ENCODE measurements around the gene THAP4. TPM values are rescaled to one million over a fixed set of nuclear protein-coding genes. Genes with fewer than 3 reads are reported as not detected.

THAP4 gene
- total RNA-seq, 1 experiment from 2014 or later, result 71.2 TPM

- ChIA-PET POLR2A (no interaction called here), RAD21 (ENCODE audit: low non-redundant PET in 1 of 2, low total read pairs in 2 of 2, uncharacterized antibody in 2 of 2, unreplicated experiment in 2 of 2) (interaction anchor here (0.6 to 0.7 kb wide), 2 partner anchors 22 to 351 kb away, joined by 3 to 6 read pairs; no protein-coding TSS in a partner anchor), CTCF (no interaction called here)
- Histone ChIP-seq H3K36me3 (ENCODE audit: control insufficient read depth in 1 of 2, insufficient read depth in 2 of 2, low read length in 2 of 2) (peaks cover 2 to 7% of the 10 kb centered on the region in 2 experiments), H3K4me1 (ENCODE audit: control insufficient read depth in 1 of 2, insufficient read depth in 2 of 2, low read length in 2 of 2) (no peaks in the 10 kb centered on the region), H2AFZ (ENCODE audit: low read depth, low read length, poor library complexity, severe bottlenecking) (no peak overlapping the region), H3K4me2 (ENCODE audit: low read length) (no peak overlapping the region), H3K9me3 (ENCODE audit: control insufficient read depth in 1 of 2, insufficient read depth in 1 of 2, low read depth in 1 of 2, low read length in 2 of 2) (no peaks in the 10 kb centered on the region), H3K79me2 (ENCODE audit: insufficient read depth, low read length) (no peaks in the 10 kb centered on the region), H3K9ac (ENCODE audit: low read length) (no peak overlapping the region), H3K4me3 (replicated peaks in 1 of 2; ENCODE audit: low read depth in 1 of 2, low read length in 2 of 2) (no peak overlapping the region), H3K27me3 (ENCODE audit: insufficient read depth, low read length) (no peaks in the 10 kb centered on the region), H3K9me2 (ENCODE audit: insufficient read depth) (no peaks in the 10 kb centered on the region), H3K27ac (ENCODE audit: low read depth, low read length) (no peak overlapping the region), H4K20me1 (ENCODE audit: insufficient read depth) (no peaks in the 10 kb centered on the region)
- intact Hi-C loops (cut with micrococcal nuclease), result no loop called here
- TF ChIP-seq ZFX (IDR thresholded peaks at IDR 0.05), result no peak
- TF ChIP-seq EZH2phosphoT487 (IDR thresholded peaks at IDR 0.05; ENCODE audit: borderline replicate concordance), result no peak
- no peak for TF ChIP-seq SRF (IDR thresholded peaks at IDR 0.05; ENCODE audit: low read depth)
- TF ChIP-seq CBX3 (IDR thresholded peaks at IDR 0.05; ENCODE audit: low read depth), result no peak
- no peak for TF ChIP-seq CTCF (IDR thresholded peaks at IDR 0.05 in 2 of 3, conservative IDR thresholded peaks at IDR 0.05 in 1 of 3; ENCODE audit: borderline replicate concordance in 1 of 3, insufficient read depth in 1 of 3, low read depth in 2 of 3, low read length in 2 of 3)
- no peak for DNase-seq (ENCODE audit: low read depth, low spot score)
- no TSS peak for BruUV-seq (replicated peaks)
- peak; percentile 23; the same call in 1 of the 2 replicates for ATAC-seq
Measured at GRCh38 chr2:241576293-241576654, 60.7 kb downstream of the THAP4 start.

GRCh38 chr2:241575624-241576292, 61.2 kb downstream of the THAP4 start:
- ChIA-PET POLR2A (no interaction called here), CTCF (no interaction called here), RAD21 (ENCODE audit: low non-redundant PET in 1 of 2, low total read pairs in 2 of 2, uncharacterized antibody in 2 of 2, unreplicated experiment in 2 of 2) (interaction anchor here (0.6 to 0.7 kb wide), 2 partner anchors 23 to 351 kb away, joined by 3 to 6 read pairs; no protein-coding TSS in a partner anchor)
- Histone ChIP-seq H3K79me2 (ENCODE audit: insufficient read depth, low read length) (no peaks in the 10 kb centered on the region), H3K36me3 (ENCODE audit: control insufficient read depth in 1 of 2, insufficient read depth in 2 of 2, low read length in 2 of 2) (peaks cover 2 to 9% of the 10 kb centered on the region in 2 experiments), H2AFZ (ENCODE audit: low read depth, low read length, poor library complexity, severe bottlenecking) (no peak overlapping the region), H3K4me3 (replicated peaks in 1 of 2; ENCODE audit: low read depth in 1 of 2, low read length in 2 of 2) (no peak overlapping the region), H3K4me1 (ENCODE audit: control insufficient read depth in 1 of 2, insufficient read depth in 2 of 2, low read length in 2 of 2) (no peaks in the 10 kb centered on the region), H3K27ac (ENCODE audit: low read depth, low read length) (no peak overlapping the region), H3K9me2 (ENCODE audit: insufficient read depth) (no peaks in the 10 kb centered on the region), H3K4me2 (ENCODE audit: low read length) (no peak overlapping the region), H4K20me1 (ENCODE audit: insufficient read depth) (no peaks in the 10 kb centered on the region), H3K9ac (ENCODE audit: low read length) (no peak overlapping the region), H3K9me3 (ENCODE audit: control insufficient read depth in 1 of 2, insufficient read depth in 1 of 2, low read depth in 1 of 2, low read length in 2 of 2) (no peaks in the 10 kb centered on the region), H3K27me3 (ENCODE audit: insufficient read depth, low read length) (no peaks in the 10 kb centered on the region)
- no TSS peak for BruUV-seq (replicated peaks)
- TF ChIP-seq SP1 (IDR thresholded peaks at IDR 0.05; ENCODE audit: low read depth), result no peak
- TF ChIP-seq YY1 (IDR thresholded peaks at IDR 0.05; ENCODE audit: extremely low read depth, insufficient replicate concordance, low read depth, low read length), result no peak
- no peak for TF ChIP-seq JUND (IDR thresholded peaks at IDR 0.05)
- no peak for TF ChIP-seq REST (IDR thresholded peaks at IDR 0.05; ENCODE audit: low read depth)
- no peak for TF ChIP-seq CEBPB (IDR thresholded peaks at IDR 0.05; ENCODE audit: low read depth)
- no peak for TF ChIP-seq ZNF274 (IDR thresholded peaks at IDR 0.05; ENCODE audit: low read depth, low read length)
- no peak for TF ChIP-seq RAD21 (IDR thresholded peaks at IDR 0.05; ENCODE audit: low read depth)
- TF ChIP-seq TCF7L2 (IDR thresholded peaks at IDR 0.05; ENCODE audit: borderline replicate concordance, extremely low read depth, insufficient read depth, insufficient read length), result no peak
- DNase-seq (ENCODE audit: low read depth, low spot score) (no peak), ATAC-seq (peak; percentile 13)
- intact Hi-C loops (cut with micrococcal nuclease), result no loop called here

All from HCT116 (cell line).